ENCODE measurements around the gene DOCK4. TPM values are rescaled to one million over a fixed set of nuclear protein-coding genes. Genes with fewer than 3 reads are reported as not detected.

Gene DOCK4
- total RNA-seq, 2 donors from 2014 or later: 6.5 to 11.1 TPM

- no peak for TF ChIP-seq CTCF (IDR thresholded peaks at IDR 0.05)
Observed at GRCh38 chr7:112069879-112070321, 136.3 kb downstream of the DOCK4 start.

GRCh38 chr7:112068967-112069366 lies 137.2 kb downstream of the DOCK4 start:
- no peaks in the 10 kb centered on the region for H3K9me3 ChIP-seq
- no peak overlapping the region for H3K27ac ChIP-seq
- H3K4me1 ChIP-seq: no peaks in the 10 kb centered on the region
- no peak for TF ChIP-seq CTCF (IDR thresholded peaks at IDR 0.05)
- H3K4me3 ChIP-seq: no peak overlapping the region
- H3K36me3 ChIP-seq: no peaks in the 10 kb centered on the region
- DNase-seq: no peak
- H3K27me3 ChIP-seq: no peaks in the 10 kb centered on the region
- intact Hi-C loops (cut with DNase I): no loop called here
- no peak overlapping the region for H3K9ac ChIP-seq (ENCODE audit: low read depth in 2 of 2, low read length in 2 of 2)

More at GRCh38 chr7:112069879-112070321, 136.3 kb downstream of the DOCK4 start:
- Histone ChIP-seq H3K36me3 (no peaks in the 10 kb centered on the region), H3K4me3 (no peak overlapping the region), H3K27me3 (no peaks in the 10 kb centered on the region), H3K9me3 (no peaks in the 10 kb centered on the region), H3K9ac (ENCODE audit: low read depth in 2 of 2, low read length in 2 of 2) (no peak overlapping the region), H3K4me1 (no peaks in the 10 kb centered on the region), H3K27ac (no peak overlapping the region)
- intact Hi-C loops (cut with DNase I): no loop called here
- no peak for DNase-seq

- no peak for DNase-seq
- no peak for TF ChIP-seq CTCF (IDR thresholded peaks at IDR 0.05)
- intact Hi-C loops (cut with DNase I): no loop called here
- no peak overlapping the region for H3K27ac ChIP-seq
- no peaks in the 10 kb centered on the region for H3K27me3 ChIP-seq
- no peak overlapping the region for H3K9ac ChIP-seq (ENCODE audit: low read depth in 2 of 2, low read length in 2 of 2)
- H3K36me3 ChIP-seq: no peaks in the 10 kb centered on the region
- no peaks in the 10 kb centered on the region for H3K9me3 ChIP-seq
- no peak overlapping the region for H3K4me3 ChIP-seq
- no peaks in the 10 kb centered on the region for H3K4me1 ChIP-seq
Observed at GRCh38 chr7:112067632-112068540, 138.3 kb downstream of the DOCK4 start.

- intact Hi-C loops (cut with DNase I): no loop called here
- H3K4me1 ChIP-seq: no peaks in the 10 kb centered on the region
- TF ChIP-seq CTCF (IDR thresholded peaks at IDR 0.05): no peak
- H3K9me3 ChIP-seq: no peaks in the 10 kb centered on the region
- H3K27me3 ChIP-seq: no peaks in the 10 kb centered on the region
- no peak for DNase-seq
- no peak overlapping the region for H3K4me3 ChIP-seq
- H3K36me3 ChIP-seq: no peaks in the 10 kb centered on the region
- no peak overlapping the region for H3K27ac ChIP-seq
- no peak overlapping the region for H3K9ac ChIP-seq (ENCODE audit: low read depth in 2 of 2, low read length in 2 of 2)
Observed at GRCh38 chr7:112067200-112067599, 139.0 kb downstream of the DOCK4 start.

GRCh38 chr7:112065758-112066157 lies 140.4 kb downstream of the DOCK4 start:
- Histone ChIP-seq H3K9me3 (no peaks in the 10 kb centered on the region), H3K9ac (ENCODE audit: low read depth in 2 of 2, low read length in 2 of 2) (no peak overlapping the region), H3K4me3 (no peak overlapping the region), H3K27ac (no peak overlapping the region), H3K4me1 (no peaks in the 10 kb centered on the region), H3K36me3 (no peaks in the 10 kb centered on the region), H3K27me3 (no peaks in the 10 kb centered on the region)
- no peak for TF ChIP-seq CTCF (IDR thresholded peaks at IDR 0.05)
- intact Hi-C loops (cut with DNase I): no loop called here
- DNase-seq: no peak

Measured in colonic mucosa (tissue), 4 donors.